Mesodermal cell (in vitro differentiated cells): ENCODE data around the gene HTR1E.

Experiments used
- H3K27ac ChIP-seq: 2 replicates; pipeline ENCODE4 v1.7.0; 2013; ENCODE audit warnings: mild to moderate bottlenecking, low read depth, low read length, moderate library complexity; ENCODE audit not compliant: severe bottlenecking
- H3K36me3 ChIP-seq: 2 replicates; pipeline ENCODE4 v1.7.1; 2013; ENCODE audit warnings: mild to moderate bottlenecking, low read length, moderate library complexity; ENCODE audit not compliant: control insufficient read depth, insufficient read depth
- H3K4me1 ChIP-seq: one replicate; pipeline ENCODE4 v1.7.1; 2013; ENCODE audit warnings: mild to moderate bottlenecking, low read length; ENCODE audit not compliant: insufficient read depth, control insufficient read depth, poor library complexity, severe bottlenecking
- H3K4me3 ChIP-seq: 2 replicates; pipeline ENCODE4 v1.7.0; 2013; ENCODE audit warnings: low read length, control low read depth, mild to moderate bottlenecking; ENCODE audit not compliant: insufficient read depth, poor library complexity, severe bottlenecking; ENCODE audit errors: extremely low read depth
- H3K9me3 ChIP-seq: 2 replicates; pipeline ENCODE4 v1.7.1; 2013; ENCODE audit warnings: mild to moderate bottlenecking, low read length, moderate library complexity; ENCODE audit not compliant: control insufficient read depth
- WGBS, 2 experiments: methylation state at CpG; one replicate each; pipeline ENCODE4 v1.1.5; 2013; ENCODE audit warnings: missing lambda C conversion rate in 2 of 2; ENCODE audit not compliant: insufficient coverage in 2 of 2; 5-methylcytosine and 5-hydroxymethylcytosine counted together

Gene HTR1E

GRCh38 chr6:86942769-86943516 lies 5.6 kb downstream of the HTR1E start:
- Histone ChIP-seq H3K4me3 (no peak overlapping the region), H3K4me1 (no peaks in the 10 kb centered on the region), H3K9me3 (no peaks in the 10 kb centered on the region), H3K36me3 (no peaks in the 10 kb centered on the region), H3K27ac (no peak overlapping the region)
- 93 to 95% methylated on average over 4 to 5 of the region's 6 CpGs for WGBS, 2 experiments

GRCh38 chr6:86943819-86944407 lies 6.6 kb downstream of the HTR1E start:
- WGBS, 2 experiments, result 68 to 72% methylated on average over 5 of the region's 5 CpGs
- Histone ChIP-seq H3K36me3 (no peaks in the 10 kb centered on the region), H3K27ac (no peak overlapping the region), H3K9me3 (no peaks in the 10 kb centered on the region), H3K4me1 (no peaks in the 10 kb centered on the region), H3K4me3 (no peak overlapping the region)

GRCh38 chr6:86949771-86950170 lies 12.4 kb downstream of the HTR1E start:
- no peak overlapping the region for H3K27ac ChIP-seq
- H3K4me1 ChIP-seq, result no peaks in the 10 kb centered on the region
- 83% methylated on average over 2 of the region's 3 CpGs for WGBS, 2 experiments
- H3K4me3 ChIP-seq, result no peak overlapping the region
- no peaks in the 10 kb centered on the region for H3K9me3 ChIP-seq
- H3K36me3 ChIP-seq, result no peaks in the 10 kb centered on the region

GRCh38 chr6:86952991-86953390 lies 15.7 kb downstream of the HTR1E start:
- no peaks in the 10 kb centered on the region for H3K36me3 ChIP-seq
- no CpG with 5 or more reads among the region's 1 CpG for WGBS, 2 experiments
- no peak overlapping the region for H3K27ac ChIP-seq
- no peak overlapping the region for H3K4me3 ChIP-seq
- no peaks in the 10 kb centered on the region for H3K4me1 ChIP-seq
- H3K9me3 ChIP-seq, result no peaks in the 10 kb centered on the region

GRCh38 chr6:86959656-86960055 lies 22.3 kb downstream of the HTR1E start:
- no peaks in the 10 kb centered on the region for H3K36me3 ChIP-seq
- H3K4me3 ChIP-seq, result no peak overlapping the region
- 80 to 100% methylated on average over 1 to 2 of the region's 2 CpGs for WGBS, 2 experiments
- H3K4me1 ChIP-seq, result no peaks in the 10 kb centered on the region
- H3K9me3 ChIP-seq, result no peaks in the 10 kb centered on the region
- H3K27ac ChIP-seq, result no peak overlapping the region

- H3K4me1 ChIP-seq, result no peaks in the 10 kb centered on the region
- WGBS, 2 experiments, result 81 to 84% methylated on average over 2 to 4 of the region's 8 CpGs
- no peak overlapping the region for H3K4me3 ChIP-seq
- H3K9me3 ChIP-seq, result no peaks in the 10 kb centered on the region
- no peaks in the 10 kb centered on the region for H3K36me3 ChIP-seq
- no peak overlapping the region for H3K27ac ChIP-seq
Measured at GRCh38 chr6:86961455-86962200, 24.3 kb downstream of the HTR1E start.

GRCh38 chr6:86963352-86963751 lies 26.0 kb downstream of the HTR1E start:
- no peak overlapping the region for H3K4me3 ChIP-seq
- H3K9me3 ChIP-seq, result no peaks in the 10 kb centered on the region
- H3K27ac ChIP-seq, result no peak overlapping the region
- WGBS, 2 experiments, result no CpG with 5 or more reads among the region's 2 CpGs
- no peaks in the 10 kb centered on the region for H3K36me3 ChIP-seq
- no peaks in the 10 kb centered on the region for H3K4me1 ChIP-seq

GRCh38 chr6:86964029-86964579 lies 26.8 kb downstream of the HTR1E start:
- no peaks in the 10 kb centered on the region for H3K9me3 ChIP-seq
- H3K4me1 ChIP-seq, result no peaks in the 10 kb centered on the region
- no peaks in the 10 kb centered on the region for H3K36me3 ChIP-seq
- 80 to 91% methylated on average over 1 to 3 of the region's 4 CpGs for WGBS, 2 experiments
- no peak overlapping the region for H3K27ac ChIP-seq
- H3K4me3 ChIP-seq, result no peak overlapping the region

GRCh38 chr6:86966271-86966670 lies 28.9 kb downstream of the HTR1E start:
- Histone ChIP-seq H3K36me3 (no peaks in the 10 kb centered on the region), H3K9me3 (no peaks in the 10 kb centered on the region), H3K4me3 (no peak overlapping the region), H3K27ac (no peak overlapping the region), H3K4me1 (no peaks in the 10 kb centered on the region)
- WGBS, 2 experiments, result 100% methylated on average over 1 of the region's 1 CpG; no CpG with 5 or more reads in 1 of the 2 experiments

- Histone ChIP-seq H3K9me3 (no peaks in the 10 kb centered on the region), H3K4me1 (no peaks in the 10 kb centered on the region), H3K36me3 (no peaks in the 10 kb centered on the region), H3K27ac (no peak overlapping the region), H3K4me3 (no peak overlapping the region)
- 80 to 81% methylated on average over 1 to 4 of the region's 4 CpGs for WGBS, 2 experiments
Measured at GRCh38 chr6:86969573-86969972, 32.2 kb downstream of the HTR1E start.
